ENCODE data around the gene IL1RAPL1. TPM values are rescaled to one million over a fixed set of nuclear protein-coding genes. Genes with fewer than 3 reads are reported as not detected.

The IL1RAPL1 gene
- polyA plus RNA-seq, 1 donor from 2014 or later, result not detected

DNA sequence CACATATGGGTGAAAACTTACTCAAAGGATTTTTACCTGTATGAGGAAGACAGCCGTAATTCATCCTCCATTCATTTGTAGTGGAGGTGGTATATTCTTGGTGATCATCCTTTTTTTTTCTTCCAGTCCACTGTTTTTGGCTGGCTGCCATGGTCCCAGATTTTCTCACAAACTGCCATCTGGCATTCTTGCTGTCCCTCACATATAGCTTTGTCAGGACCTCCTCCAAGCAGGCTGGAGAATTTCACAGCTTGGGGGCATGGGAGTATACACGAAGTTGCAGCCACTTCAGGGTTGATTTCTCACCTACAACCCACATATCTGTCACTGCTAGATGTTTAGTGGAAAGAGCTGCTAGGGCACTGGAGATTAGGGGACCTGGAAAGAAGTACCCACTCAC, 401.0 kb downstream of the IL1RAPL1 start:
- no peaks in the 10 kb centered on the region for H3F3A ChIP-seq (ENCODE audit: insufficient read depth, low read length, poor library complexity, severe bottlenecking)
- no peaks in the 10 kb centered on the region for H3K36me3 ChIP-seq (ENCODE audit: insufficient read depth, low read length)
- H3K27me3 ChIP-seq (ENCODE audit: insufficient read depth, low read depth, low read length), result no peaks in the 10 kb centered on the region
- no peak overlapping the region for H3K4me3 ChIP-seq (ENCODE audit: low read length)
- no peaks in the 10 kb centered on the region for H3K79me2 ChIP-seq (replicated peaks; ENCODE audit: insufficient read depth, low read length)
- no peaks in the 10 kb centered on the region for H3K9me3 ChIP-seq (ENCODE audit: low read length)
- H3K9ac ChIP-seq (ENCODE audit: low read length), result no peak overlapping the region
- no peaks in the 10 kb centered on the region for H3K9me2 ChIP-seq (ENCODE audit: insufficient read depth, low read length)
- no peaks in the 10 kb centered on the region for H4K20me1 ChIP-seq (ENCODE audit: insufficient read depth)
- TF ChIP-seq, protein P1, sequence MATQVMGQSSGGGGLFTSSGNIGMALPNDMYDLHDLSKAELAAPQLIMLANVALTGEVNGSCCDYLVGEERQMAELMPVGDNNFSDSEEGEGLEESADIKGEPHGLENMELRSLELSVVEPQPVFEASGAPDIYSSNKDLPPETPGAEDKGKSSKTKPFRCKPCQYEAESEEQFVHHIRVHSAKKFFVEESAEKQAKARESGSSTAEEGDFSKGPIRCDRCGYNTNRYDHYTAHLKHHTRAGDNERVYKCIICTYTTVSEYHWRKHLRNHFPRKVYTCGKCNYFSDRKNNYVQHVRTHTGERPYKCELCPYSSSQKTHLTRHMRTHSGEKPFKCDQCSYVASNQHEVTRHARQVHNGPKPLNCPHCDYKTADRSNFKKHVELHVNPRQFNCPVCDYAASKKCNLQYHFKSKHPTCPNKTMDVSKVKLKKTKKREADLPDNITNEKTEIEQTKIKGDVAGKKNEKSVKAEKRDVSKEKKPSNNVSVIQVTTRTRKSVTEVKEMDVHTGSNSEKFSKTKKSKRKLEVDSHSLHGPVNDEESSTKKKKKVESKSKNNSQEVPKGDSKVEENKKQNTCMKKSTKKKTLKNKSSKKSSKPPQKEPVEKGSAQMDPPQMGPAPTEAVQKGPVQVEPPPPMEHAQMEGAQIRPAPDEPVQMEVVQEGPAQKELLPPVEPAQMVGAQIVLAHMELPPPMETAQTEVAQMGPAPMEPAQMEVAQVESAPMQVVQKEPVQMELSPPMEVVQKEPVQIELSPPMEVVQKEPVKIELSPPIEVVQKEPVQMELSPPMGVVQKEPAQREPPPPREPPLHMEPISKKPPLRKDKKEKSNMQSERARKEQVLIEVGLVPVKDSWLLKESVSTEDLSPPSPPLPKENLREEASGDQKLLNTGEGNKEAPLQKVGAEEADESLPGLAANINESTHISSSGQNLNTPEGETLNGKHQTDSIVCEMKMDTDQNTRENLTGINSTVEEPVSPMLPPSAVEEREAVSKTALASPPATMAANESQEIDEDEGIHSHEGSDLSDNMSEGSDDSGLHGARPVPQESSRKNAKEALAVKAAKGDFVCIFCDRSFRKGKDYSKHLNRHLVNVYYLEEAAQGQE (IDR thresholded peaks at IDR 0.05; ENCODE audit: borderline replicate concordance), result no peak
- TF ChIP-seq EP300 (conservative IDR thresholded peaks at IDR 0.05; ENCODE audit: poor library complexity, severe bottlenecking) (no peak), EZH2 (IDR thresholded peaks at IDR 0.05; ENCODE audit: borderline replicate concordance, insufficient read depth, low read length, poor library complexity, severe bottlenecking) (no peak), POLR2AphosphoS5 (IDR thresholded peaks at IDR 0.05) (no peak), MXI1 (conservative IDR thresholded peaks at IDR 0.05; ENCODE audit: poor library complexity, severe bottlenecking) (no peak), RAD21 (conservative IDR thresholded peaks at IDR 0.05) (no peak), TAF1 (IDR thresholded peaks at IDR 0.05; ENCODE audit: low read depth) (no peak), SMC3 (conservative IDR thresholded peaks at IDR 0.05; ENCODE audit: poor library complexity) (no peak)
- TF ChIP-seq, protein P2, sequence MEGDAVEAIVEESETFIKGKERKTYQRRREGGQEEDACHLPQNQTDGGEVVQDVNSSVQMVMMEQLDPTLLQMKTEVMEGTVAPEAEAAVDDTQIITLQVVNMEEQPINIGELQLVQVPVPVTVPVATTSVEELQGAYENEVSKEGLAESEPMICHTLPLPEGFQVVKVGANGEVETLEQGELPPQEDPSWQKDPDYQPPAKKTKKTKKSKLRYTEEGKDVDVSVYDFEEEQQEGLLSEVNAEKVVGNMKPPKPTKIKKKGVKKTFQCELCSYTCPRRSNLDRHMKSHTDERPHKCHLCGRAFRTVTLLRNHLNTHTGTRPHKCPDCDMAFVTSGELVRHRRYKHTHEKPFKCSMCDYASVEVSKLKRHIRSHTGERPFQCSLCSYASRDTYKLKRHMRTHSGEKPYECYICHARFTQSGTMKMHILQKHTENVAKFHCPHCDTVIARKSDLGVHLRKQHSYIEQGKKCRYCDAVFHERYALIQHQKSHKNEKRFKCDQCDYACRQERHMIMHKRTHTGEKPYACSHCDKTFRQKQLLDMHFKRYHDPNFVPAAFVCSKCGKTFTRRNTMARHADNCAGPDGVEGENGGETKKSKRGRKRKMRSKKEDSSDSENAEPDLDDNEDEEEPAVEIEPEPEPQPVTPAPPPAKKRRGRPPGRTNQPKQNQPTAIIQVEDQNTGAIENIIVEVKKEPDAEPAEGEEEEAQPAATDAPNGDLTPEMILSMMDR (IDR thresholded peaks at IDR 0.05; ENCODE audit: poor library complexity, severe bottlenecking), result no peak
- H2AFZ ChIP-seq (ENCODE audit: low read depth, low read length), result no peak overlapping the region
- no peak overlapping the region for H3K4me2 ChIP-seq (ENCODE audit: low read length)
- H3K27ac ChIP-seq (ENCODE audit: low read length), result no peak overlapping the region

DNA sequence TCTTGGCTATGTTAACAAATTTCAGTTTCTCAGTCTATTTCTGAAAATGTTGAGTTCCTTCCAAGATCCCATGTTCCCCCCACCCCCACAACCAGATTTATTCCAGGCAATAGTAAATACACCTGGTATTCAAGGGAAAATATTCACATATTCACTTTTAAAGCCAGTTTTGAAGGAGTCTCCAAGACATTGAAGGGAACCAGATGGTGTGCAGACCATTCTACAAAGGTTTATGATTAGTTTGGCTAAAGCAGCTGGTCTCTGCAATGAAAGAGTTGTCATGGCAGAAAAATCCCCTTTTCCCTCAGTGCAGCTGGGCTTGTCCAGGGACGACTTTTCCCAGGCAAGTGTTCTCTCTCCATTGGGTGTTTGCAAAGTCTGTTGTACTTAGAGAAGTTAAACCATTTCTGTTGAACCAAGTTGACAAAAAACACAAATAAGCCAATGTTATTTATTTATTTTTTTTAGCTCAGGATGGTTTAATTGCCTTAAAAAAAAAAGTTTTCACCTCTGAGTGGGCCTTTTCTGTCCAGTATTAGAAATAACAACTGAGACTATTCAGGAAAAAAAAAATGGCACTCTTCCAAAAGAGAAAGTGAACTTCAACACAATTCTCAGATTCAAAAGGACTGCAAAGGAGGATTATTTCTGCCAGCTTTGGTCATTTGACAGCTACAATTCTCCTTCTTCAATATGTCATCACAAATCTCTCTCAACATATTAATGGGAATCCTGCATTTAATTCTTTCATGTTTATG, 410.6 kb downstream of the IL1RAPL1 start:
- Histone ChIP-seq H2AFZ (ENCODE audit: low read depth, low read length) (no peak overlapping the region), H3K9me2 (ENCODE audit: insufficient read depth, low read length) (no peaks in the 10 kb centered on the region), H3F3A (ENCODE audit: insufficient read depth, low read length, poor library complexity, severe bottlenecking) (no peaks in the 10 kb centered on the region), H4K20me1 (ENCODE audit: insufficient read depth) (no peaks in the 10 kb centered on the region), H3K9me3 (ENCODE audit: low read length) (no peaks in the 10 kb centered on the region), H3K27ac (ENCODE audit: low read length) (no peak overlapping the region), H3K4me3 (ENCODE audit: low read length) (no peak overlapping the region), H3K9ac (ENCODE audit: low read length) (no peak overlapping the region), H3K27me3 (ENCODE audit: insufficient read depth, low read depth, low read length) (no peaks in the 10 kb centered on the region), H3K79me2 (replicated peaks; ENCODE audit: insufficient read depth, low read length) (no peaks in the 10 kb centered on the region), H3K4me2 (ENCODE audit: low read length) (no peak overlapping the region), H3K36me3 (ENCODE audit: insufficient read depth, low read length) (no peaks in the 10 kb centered on the region)
- TF ChIP-seq, protein P1 (IDR thresholded peaks at IDR 0.05; ENCODE audit: borderline replicate concordance), result no peak
- TF ChIP-seq POLR2AphosphoS5 (IDR thresholded peaks at IDR 0.05) (no peak), RAD21 (conservative IDR thresholded peaks at IDR 0.05) (no peak), SMC3 (conservative IDR thresholded peaks at IDR 0.05; ENCODE audit: poor library complexity) (no peak), EP300 (conservative IDR thresholded peaks at IDR 0.05; ENCODE audit: poor library complexity, severe bottlenecking) (no peak), TAF1 (IDR thresholded peaks at IDR 0.05; ENCODE audit: low read depth) (no peak), MXI1 (conservative IDR thresholded peaks at IDR 0.05; ENCODE audit: poor library complexity, severe bottlenecking) (no peak), EZH2 (IDR thresholded peaks at IDR 0.05; ENCODE audit: borderline replicate concordance, insufficient read depth, low read length, poor library complexity, severe bottlenecking) (no peak)
- TF ChIP-seq, protein P2 (IDR thresholded peaks at IDR 0.05; ENCODE audit: poor library complexity, severe bottlenecking), result no peak
